ENCODE data around the gene VPS8. TPM values are rescaled to one million over a fixed set of nuclear protein-coding genes. Genes with fewer than 3 reads are reported as not detected.

Gene VPS8
- total RNA-seq, 6 experiments from 2014 or later = 26.8 to 34.8 (median 33.0) TPM

Other genes starting within 250 kb of the VPS8 start
- gene MAGEF1, start 100.1 kb upstream of the VPS8 start, total RNA-seq (2021; fragmentation: NEBNext Ultra II Directional; extraction: Animal tissue kit (Norgen Biotek cat#: 25700)) = 10 to 100 TPM; 22.8 to 31.4 (median 23.4) TPM